ENCODE data around the gene TMEM203. TPM values are rescaled to one million over a fixed set of nuclear protein-coding genes. Genes with fewer than 3 reads are reported as not detected.
A peak's percentile ranks its signal among the peaks of the same experiment; 100 is the strongest.

TMEM203 gene
- polyA plus RNA-seq, 1 donor from 2014 or later = 61.1 TPM

GRCh38 chr9:137224830-137225694 is 19.6 kb upstream of the TMEM203 start, which contains the start of gene CYSRT1:
TSS of gene CYSRT1 (plus strand) at chr9:137225174. CDS start at chr9:137225622, 448 bp downstream.
- Histone ChIP-seq H3K27me3 (ENCODE audit: insufficient read depth, low read depth, low read length) (no peaks in the 10 kb centered on the region), H3K4me3 (ENCODE audit: low read length) (peak within 1 kb of the TSS; percentile 98), H3K4me2 (ENCODE audit: low read length) (peak within 1 kb of the TSS; percentile 89), H3K36me3 (ENCODE audit: insufficient read depth, low read length) (no peaks in the 10 kb centered on the region), H3K27ac (ENCODE audit: low read length) (peak within 1 kb of the TSS; percentile 61), H2AFZ (ENCODE audit: low read depth, low read length) (peak within 1 kb of the TSS; percentile 91), H3K79me2 (replicated peaks; ENCODE audit: insufficient read depth, low read length) (no peaks in the 10 kb centered on the region), H4K20me1 (ENCODE audit: insufficient read depth) (no peaks in the 10 kb centered on the region), H3K9ac (ENCODE audit: low read length) (peak within 1 kb of the TSS; percentile 89), H3K9me3 (ENCODE audit: low read length) (no peaks in the 10 kb centered on the region), H3F3A (ENCODE audit: insufficient read depth, low read length, poor library complexity, severe bottlenecking) (no peaks in the 10 kb centered on the region), H3K9me2 (ENCODE audit: insufficient read depth, low read length) (no peaks in the 10 kb centered on the region)
- no peak for TF ChIP-seq REST (IDR thresholded peaks at IDR 0.05; ENCODE audit: borderline replicate concordance)
- no peak for TF ChIP-seq CTCF (IDR thresholded peaks at IDR 0.05; ENCODE audit: poor library complexity, severe bottlenecking)
- no peak for TF ChIP-seq RAD21 (conservative IDR thresholded peaks at IDR 0.05)
- no peak for TF ChIP-seq SMC3 (conservative IDR thresholded peaks at IDR 0.05; ENCODE audit: poor library complexity)
- no peak for TF ChIP-seq POLR2AphosphoS5 (IDR thresholded peaks at IDR 0.05)
- TF ChIP-seq EP300 (conservative IDR thresholded peaks at IDR 0.05; ENCODE audit: poor library complexity, severe bottlenecking) = no peak
- TF ChIP-seq EZH2 (IDR thresholded peaks at IDR 0.05; ENCODE audit: borderline replicate concordance, insufficient read depth, low read length, poor library complexity, severe bottlenecking) = no peak
- TF ChIP-seq MXI1 (conservative IDR thresholded peaks at IDR 0.05; ENCODE audit: poor library complexity, severe bottlenecking) = no peak
- TF ChIP-seq TAF1 (IDR thresholded peaks at IDR 0.05; ENCODE audit: low read depth) = no peak

GRCh38 chr9:137223078-137223970 is 17.9 kb upstream of the TMEM203 start:
- Histone ChIP-seq H4K20me1 (ENCODE audit: insufficient read depth) (no peaks in the 10 kb centered on the region), H3K4me2 (ENCODE audit: low read length) (peak overlapping the region; percentile 89), H3K27ac (ENCODE audit: low read length) (peak overlapping the region; percentile 61), H3K9me2 (ENCODE audit: insufficient read depth, low read length) (no peaks in the 10 kb centered on the region), H3K27me3 (ENCODE audit: insufficient read depth, low read depth, low read length) (no peaks in the 10 kb centered on the region), H2AFZ (ENCODE audit: low read depth, low read length) (peak overlapping the region; percentile 91), H3K36me3 (ENCODE audit: insufficient read depth, low read length) (no peaks in the 10 kb centered on the region), H3K9ac (ENCODE audit: low read length) (peak overlapping the region; percentile 89), H3K79me2 (replicated peaks; ENCODE audit: insufficient read depth, low read length) (no peaks in the 10 kb centered on the region), H3F3A (ENCODE audit: insufficient read depth, low read length, poor library complexity, severe bottlenecking) (no peaks in the 10 kb centered on the region), H3K9me3 (ENCODE audit: low read length) (no peaks in the 10 kb centered on the region), H3K4me3 (ENCODE audit: low read length) (peak overlapping the region; percentile 98)
- TF ChIP-seq REST (IDR thresholded peaks at IDR 0.05; ENCODE audit: borderline replicate concordance) (peak; percentile 53), MXI1 (conservative IDR thresholded peaks at IDR 0.05; ENCODE audit: poor library complexity, severe bottlenecking) (no peak), TAF1 (IDR thresholded peaks at IDR 0.05; ENCODE audit: low read depth) (peak; percentile 54), EZH2 (IDR thresholded peaks at IDR 0.05; ENCODE audit: borderline replicate concordance, insufficient read depth, low read length, poor library complexity, severe bottlenecking) (no peak), POLR2AphosphoS5 (IDR thresholded peaks at IDR 0.05) (peak; percentile 52), RAD21 (conservative IDR thresholded peaks at IDR 0.05) (no peak), SMC3 (conservative IDR thresholded peaks at IDR 0.05; ENCODE audit: poor library complexity) (no peak), EP300 (conservative IDR thresholded peaks at IDR 0.05; ENCODE audit: poor library complexity, severe bottlenecking) (no peak), CTCF (IDR thresholded peaks at IDR 0.05; ENCODE audit: poor library complexity, severe bottlenecking) (no peak)
